T-helper 2 cell treated with Interferon-gamma antibody and Interleukin-4, amounts not matched to agents 100 ng/mL and 5 ng/mL, for 36 hours (primary cell): Measurements from ENCODE around the gene MMEL1. TPM values are rescaled to one million over a fixed set of nuclear protein-coding genes. Genes with fewer than 3 reads are reported as not detected.
"Not testable (repeated sequence)": the region's sequence is repeated elsewhere in the genome, so short reads cannot be mapped to it uniquely, and the experiment has no call there.

Source experiments
- intact Hi-C: fragments of 100-400 bp; cut with micrococcal nuclease; formaldehyde crosslinking; loops from one replicate; pipeline ENCODE4 v1.15.1; 2023
- total RNA-seq: library from RNA; stranded (reverse); gene quantifications from 2 replicates; pipeline ENCODE4 v1.2.3, GENCODE V29; 2022

MMEL1 gene, protein sequence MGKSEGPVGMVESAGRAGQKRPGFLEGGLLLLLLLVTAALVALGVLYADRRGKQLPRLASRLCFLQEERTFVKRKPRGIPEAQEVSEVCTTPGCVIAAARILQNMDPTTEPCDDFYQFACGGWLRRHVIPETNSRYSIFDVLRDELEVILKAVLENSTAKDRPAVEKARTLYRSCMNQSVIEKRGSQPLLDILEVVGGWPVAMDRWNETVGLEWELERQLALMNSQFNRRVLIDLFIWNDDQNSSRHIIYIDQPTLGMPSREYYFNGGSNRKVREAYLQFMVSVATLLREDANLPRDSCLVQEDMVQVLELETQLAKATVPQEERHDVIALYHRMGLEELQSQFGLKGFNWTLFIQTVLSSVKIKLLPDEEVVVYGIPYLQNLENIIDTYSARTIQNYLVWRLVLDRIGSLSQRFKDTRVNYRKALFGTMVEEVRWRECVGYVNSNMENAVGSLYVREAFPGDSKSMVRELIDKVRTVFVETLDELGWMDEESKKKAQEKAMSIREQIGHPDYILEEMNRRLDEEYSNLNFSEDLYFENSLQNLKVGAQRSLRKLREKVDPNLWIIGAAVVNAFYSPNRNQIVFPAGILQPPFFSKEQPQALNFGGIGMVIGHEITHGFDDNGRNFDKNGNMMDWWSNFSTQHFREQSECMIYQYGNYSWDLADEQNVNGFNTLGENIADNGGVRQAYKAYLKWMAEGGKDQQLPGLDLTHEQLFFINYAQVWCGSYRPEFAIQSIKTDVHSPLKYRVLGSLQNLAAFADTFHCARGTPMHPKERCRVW
- total RNA-seq = 0.95 and 1.2 TPM in 2 replicates

DNA sequence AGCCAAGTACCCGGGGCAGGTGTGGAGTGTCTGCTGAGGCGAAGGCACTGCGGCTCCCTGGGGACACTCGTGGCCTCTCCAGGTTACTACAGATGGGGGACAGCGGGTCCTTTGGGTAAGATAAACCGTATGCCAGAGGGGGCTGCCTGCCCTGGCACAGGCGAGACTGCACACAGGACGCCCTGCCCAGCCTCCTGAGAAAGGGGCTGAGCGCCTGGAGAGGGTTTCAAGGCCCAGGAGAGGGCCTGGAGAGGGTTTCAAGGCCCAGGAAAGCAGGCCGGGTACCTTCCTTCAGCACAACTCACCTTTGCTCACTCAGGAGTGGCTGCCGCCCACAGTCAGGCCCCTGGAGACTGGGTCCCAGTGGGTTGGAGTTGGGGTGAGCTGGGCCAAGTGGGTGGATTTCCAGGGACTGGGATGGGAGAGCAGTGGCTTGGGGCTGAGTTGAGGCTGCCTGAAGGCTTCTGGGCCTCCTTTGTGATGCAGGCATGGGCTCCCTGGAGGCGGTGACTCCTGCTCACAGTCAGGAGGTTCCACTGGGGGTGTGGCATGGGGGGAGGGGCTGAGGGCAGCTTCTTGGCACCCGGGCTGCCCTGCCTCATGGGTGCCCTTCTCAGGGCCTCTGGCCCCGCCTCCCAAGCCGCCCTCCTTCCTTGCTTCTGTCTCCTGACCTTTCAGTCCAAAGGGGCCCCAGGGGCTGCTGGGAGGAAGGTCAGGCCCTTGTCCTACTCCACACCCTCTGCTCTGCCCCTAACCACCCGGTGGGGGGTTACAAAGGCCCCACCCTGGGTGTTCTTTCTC is at the start of gene MMEL1:
Gene MMEL1 (minus strand): TSS at position 456 of the 801 bp plus-strand sequence. CDS start 3,532 bp downstream, outside the sequence.
- intact Hi-C loops = no loop called here

DNA sequence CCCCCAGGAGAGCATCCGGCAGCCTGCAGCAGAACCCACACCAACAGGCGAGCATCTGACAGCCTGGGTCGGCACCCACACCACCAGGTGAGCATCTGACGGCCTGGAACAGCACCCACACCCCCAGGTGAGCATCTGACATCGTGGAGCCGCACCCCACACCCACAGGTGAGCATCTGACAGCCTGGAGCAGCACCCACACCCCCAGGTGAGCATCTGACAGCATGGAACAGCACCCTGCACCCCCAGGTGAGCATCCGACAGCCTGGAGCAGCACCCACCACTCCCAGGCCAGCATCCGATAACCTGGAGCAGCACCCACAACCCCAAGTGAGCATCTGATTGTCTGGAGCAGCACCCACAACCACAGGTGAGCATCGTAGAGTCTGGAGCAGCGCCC is 43.9 kb upstream of the MMEL1 start:
- intact Hi-C loops = not testable (repeated sequence)

DNA sequence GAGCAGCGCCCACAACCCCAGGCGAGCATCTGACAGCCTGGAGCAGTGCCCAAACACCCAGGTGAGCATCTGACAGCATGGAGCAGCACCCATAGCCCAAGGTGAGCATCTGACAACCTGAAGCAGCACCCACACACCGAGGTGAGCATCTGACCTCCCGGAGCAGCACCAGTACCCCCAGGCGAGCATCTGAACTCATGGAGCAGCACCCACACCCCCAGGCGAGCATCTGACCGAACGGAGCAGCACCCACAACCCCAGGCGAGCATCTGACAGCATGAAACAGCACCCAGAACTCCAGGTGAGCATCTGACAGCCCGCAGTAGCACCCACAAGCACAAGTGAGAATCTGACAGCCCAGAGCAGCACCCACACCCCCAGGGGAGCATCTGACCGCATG is 38.8 kb upstream of the MMEL1 start:
- intact Hi-C loops = not testable (repeated sequence)

DNA sequence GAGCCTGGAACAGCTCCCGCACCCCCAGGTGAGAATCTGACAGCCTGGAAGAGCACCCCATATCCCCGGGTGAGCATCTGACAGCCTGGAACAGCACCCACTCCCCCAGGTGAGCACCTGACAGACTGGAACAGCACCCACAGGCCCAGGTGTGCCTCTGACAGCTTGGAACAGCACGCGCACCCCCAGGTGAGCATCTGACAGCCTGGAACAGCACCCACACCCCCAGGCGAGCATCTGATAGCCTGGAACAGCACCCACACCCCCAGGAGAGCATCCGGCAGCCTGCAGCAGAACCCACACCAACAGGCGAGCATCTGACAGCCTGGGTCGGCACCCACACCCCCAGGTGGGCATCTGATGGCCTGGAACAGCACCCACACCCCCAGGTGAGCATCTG is 27.0 kb upstream of the MMEL1 start:
- intact Hi-C loops = not testable (repeated sequence)

DNA sequence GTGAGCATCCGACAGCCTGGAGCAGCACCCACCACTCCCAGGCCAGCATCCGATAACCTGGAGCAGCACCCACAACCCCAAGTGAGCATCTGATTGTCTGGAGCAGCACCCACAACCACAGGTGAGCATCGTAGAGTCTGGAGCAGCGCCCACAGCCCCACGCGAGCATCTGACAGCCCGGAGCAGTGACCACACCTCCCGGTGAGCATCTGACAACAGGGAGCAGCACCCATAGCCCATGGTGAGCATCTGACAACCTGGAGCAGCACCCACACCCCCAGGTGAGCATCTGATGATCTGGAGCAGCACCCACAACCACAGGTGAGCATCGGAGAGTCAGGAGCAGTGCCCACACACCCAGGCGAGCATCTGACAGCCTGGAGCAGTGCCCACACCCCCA is 25.1 kb upstream of the MMEL1 start:
- intact Hi-C loops = not testable (repeated sequence)

DNA sequence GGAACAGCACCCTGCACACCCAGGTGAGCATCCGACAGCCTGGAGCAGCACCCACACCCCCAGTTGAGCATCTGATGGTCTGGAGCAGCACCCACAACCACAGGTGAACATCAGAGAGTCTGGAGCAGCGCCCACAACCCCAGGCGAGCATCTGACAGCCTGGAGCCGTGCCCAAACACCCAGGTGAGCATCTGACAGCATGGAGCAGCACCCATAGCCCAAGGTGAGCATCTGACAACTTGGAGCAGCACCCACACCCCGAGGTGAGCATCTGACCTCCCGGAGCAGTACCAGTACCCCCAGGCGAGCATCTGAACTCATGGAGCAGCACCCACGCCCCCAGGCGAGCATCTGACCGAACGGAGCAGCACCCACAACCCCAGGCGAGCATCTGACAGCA is 24.3 kb upstream of the MMEL1 start:
- intact Hi-C loops = not testable (repeated sequence)

DNA sequence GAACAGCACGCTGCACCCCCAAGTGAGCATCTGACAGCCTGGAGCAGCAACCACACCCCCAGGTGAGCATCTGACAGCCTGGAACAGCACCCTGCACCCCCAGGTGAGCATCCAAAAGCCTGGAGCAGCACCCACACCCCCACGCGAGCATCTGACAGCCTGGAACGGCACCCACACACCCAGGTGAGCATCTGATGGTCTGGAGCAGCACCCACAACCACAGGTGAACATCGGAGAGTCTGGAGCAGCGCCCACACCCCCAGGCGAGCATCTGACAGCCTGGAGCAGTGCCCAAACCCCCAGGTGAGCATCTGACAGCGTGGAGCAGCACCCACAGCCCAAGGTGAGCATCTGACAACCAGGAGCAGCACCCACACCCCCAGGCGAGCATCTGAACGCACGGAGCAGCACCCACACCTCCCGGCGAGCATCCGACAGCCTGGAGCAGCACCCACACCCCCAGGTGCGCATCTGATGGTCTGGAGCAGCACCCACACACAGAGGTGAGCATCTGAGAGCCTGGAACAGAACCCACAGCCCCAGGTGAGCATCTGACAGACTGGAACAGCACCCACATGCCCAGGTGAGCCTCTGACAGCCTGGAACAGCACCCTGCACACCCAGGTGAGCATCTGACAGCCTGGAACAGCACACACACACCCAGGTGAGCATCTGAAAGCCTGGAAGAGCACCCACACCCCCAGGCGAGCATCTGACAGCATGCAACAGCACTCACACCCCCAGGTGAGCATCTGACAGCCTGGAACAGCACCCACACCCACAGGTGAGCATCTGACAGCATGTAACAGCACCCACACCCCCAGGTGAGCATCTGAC is 23.0 kb upstream of the MMEL1 start:
- intact Hi-C loops = not testable (repeated sequence)

DNA sequence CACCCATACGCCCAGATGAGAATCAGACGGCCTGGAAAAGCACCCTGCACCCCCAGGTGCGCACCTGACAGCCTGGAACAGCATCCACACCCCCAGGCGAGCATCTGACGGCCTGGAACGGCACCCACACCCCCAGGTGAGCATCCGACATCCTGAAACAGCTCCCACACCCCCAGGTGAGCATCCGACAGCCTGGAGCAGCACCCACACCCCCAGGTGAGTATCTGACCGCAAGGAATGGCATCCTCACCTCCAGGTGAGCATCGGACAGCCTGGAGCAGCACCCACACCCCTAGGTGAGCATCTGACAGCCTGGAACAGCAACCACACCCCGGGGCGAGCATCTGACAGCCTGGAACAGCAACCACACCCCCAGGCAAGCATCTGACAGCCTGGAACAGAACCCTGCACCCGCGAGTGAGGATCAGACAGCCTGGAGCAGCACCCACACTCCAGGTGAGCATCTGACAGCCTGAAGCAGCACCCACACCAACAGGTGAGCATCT is 21.7 kb upstream of the MMEL1 start:
- intact Hi-C loops = not testable (repeated sequence)

DNA sequence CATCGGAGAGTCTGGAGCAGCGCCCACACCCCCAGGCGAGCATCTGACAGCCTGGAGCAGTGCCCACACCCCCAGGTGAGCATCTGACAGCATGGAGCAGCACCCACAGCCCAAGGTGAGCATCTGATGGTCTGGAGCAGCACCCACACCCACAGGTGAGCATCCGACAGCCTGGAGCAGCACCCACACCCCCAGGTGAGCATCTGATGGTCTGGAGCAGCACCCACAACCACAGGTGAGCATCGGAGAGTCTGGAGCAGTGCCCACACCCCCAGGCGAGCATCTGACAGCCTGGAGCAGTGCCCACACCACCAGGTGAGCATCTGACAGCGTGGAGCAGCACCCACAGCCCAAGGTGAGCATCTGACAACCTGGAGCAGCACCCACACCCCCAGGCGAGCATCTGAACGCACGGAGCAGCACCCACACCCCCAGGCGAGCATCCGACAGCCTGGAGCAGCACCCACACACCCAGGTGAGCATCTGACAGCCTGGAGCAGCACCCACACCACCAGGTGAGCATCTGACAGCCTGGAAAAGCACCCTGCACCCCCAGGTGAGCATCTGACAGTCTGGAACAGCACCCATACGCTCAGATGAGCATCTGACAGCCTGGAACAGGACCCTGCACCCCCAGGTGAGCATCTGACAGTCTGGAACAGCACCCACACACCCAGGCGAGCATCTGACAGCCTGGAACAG is 21.1 kb upstream of the MMEL1 start:
- intact Hi-C loops = not testable (repeated sequence)

DNA sequence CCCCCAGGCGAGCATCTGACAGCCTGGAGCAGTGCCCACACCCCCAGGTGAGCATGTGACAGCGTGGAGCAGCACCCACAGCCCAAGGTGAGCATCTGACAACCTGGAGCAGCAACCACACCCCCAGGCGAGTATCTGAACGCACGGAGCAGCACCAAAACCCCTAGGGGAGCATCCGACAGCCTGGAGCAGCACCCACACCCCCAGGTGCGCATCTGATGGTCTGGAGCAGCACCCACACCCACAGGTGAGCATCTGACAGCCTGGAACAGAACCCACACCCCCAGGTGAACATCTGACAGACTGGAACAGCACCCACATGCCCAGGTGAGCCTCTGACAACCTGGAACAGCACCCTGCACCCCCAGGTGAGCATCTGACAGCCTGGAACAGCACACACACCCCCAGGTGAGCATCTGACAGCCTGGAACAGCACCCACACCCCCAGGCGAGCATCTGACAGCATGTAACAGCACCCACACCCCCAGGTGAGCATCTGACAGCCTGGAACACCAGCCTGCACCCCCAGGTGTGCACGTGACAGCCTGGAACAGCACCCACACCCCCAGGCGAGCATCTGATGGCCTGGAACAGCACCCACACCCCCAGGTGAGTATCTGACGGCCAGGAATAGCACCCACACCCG is 20.2 kb upstream of the MMEL1 start:
- intact Hi-C loops = not testable (repeated sequence)

DNA sequence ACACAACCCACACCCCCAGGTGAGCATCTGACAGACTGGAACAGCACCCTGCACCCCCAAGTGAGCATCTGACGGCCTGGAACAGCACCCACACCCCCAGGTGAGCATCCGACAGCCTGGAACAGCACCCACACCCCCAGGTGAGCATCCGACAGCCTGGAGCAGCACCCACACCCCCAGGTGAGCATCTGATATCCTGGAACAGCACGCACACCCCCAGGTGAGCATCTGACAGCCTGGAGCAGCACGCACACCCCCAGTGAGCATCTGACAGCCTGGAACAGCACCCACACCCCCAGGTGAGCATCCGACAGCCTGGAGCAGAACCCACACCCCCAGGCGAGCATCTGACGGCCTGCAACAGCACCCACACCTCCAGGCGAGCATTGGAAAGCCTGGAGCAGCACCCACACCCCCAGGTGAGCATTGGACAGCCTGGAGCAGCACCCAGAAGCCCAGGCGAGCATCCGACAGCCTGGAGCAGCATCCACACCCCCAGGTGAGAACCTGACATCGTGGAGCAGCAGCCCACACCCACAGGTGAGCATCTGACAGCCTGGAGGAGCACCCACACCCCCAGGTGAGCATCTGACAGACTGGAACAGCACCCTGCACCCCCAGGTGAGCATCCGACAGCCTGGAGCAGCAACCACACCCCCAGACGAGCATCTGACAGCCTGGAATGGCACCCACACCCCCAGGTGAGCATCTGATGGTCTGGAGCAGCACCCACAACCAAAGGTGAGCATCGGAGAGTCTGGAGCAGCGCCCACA is 19.5 kb upstream of the MMEL1 start:
- intact Hi-C loops = not testable (repeated sequence)

DNA sequence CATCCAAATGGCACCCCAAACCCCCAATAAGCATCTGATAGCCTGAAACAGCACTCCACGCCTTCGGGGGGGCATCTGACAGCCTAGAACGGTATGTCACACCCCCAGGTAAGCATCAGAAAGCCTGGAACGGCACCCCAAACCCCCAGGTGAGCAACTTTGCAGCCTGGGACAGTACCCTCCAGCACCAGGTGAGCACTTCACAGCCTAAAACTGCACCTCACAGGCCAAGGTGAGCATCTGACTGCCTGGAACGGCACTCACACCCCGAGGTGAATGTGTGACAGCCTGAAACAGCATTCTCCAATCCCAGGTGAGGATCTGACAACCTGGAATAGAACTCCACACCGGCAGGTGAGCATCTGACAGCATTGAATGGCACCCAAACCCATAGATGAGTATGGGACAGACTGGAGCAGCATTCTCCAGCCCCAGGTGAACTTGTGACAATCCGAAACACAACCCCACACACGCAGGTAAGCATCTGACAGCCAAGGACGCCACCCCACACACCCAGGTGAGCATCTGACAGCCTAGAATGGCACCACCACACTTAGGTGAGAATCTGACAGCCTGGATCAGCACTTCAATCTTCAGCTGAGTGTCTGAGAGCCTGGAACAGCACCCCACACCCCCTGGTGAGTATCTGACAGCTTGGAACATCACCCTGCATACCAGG is 18.3 kb upstream of the MMEL1 start:
- intact Hi-C loops = no loop called here

DNA sequence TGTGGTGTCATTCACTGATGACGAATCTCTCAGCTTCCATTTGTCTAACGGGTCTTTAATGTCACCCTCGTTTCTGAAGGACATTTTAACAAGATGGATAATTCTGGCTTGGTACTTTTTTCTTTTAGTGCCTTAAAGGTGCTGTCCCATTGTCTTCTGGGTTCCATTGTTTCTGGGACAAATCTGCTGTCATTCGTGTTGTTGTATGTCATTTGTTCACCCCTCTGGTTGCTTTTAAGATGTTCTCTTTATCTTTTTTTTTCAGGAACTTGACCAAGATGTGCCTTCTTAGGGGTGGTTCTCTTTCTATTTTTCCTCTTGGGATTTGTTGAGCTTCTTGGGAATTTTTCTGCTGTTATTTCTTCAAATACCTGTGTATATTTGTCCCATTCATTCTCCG is 14.0 kb upstream of the MMEL1 start:
- intact Hi-C loops = no loop called here

DNA sequence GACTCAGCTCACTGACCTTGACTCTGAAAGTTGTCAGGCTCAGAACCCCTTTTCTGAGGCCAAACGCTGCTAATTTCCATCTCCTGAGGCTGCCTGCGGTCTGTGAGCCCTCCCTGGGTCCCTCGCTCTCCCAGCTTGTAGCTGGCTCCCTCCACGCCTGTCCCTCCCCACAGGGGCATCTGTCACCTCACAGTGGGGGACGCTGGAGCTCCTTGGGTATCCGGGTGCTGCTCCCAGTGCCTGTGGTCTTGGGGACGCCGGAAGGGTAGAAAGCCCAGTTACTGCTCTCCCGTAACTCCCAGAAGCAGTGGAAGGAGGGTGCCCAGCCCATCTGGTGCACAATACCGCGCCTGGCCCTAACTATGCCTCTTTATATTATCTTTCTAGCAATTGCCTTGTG is 13.0 kb upstream of the MMEL1 start:
- intact Hi-C loops = no loop called here

DNA sequence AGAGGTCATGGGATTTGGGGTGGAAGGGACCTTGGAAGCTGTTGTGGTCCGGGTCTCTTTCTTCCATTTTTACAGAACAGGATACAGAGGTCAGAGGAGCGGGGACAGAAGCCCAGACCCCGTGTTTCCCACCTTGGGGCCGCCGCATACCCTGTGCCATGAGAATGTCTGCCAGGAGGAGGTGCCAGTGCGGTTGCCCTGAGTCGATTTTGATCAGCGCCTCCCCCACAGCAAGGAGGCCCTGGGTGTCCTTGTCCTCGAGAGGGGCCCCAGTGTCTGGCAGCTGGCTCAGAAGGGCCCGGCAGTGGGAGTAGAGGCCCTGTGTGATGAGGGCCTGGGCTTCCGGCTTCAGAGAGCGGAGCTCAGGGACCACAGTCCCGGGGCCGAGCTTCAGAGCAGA is 12.3 kb upstream of the MMEL1 start:
- intact Hi-C loops = no loop called here

DNA sequence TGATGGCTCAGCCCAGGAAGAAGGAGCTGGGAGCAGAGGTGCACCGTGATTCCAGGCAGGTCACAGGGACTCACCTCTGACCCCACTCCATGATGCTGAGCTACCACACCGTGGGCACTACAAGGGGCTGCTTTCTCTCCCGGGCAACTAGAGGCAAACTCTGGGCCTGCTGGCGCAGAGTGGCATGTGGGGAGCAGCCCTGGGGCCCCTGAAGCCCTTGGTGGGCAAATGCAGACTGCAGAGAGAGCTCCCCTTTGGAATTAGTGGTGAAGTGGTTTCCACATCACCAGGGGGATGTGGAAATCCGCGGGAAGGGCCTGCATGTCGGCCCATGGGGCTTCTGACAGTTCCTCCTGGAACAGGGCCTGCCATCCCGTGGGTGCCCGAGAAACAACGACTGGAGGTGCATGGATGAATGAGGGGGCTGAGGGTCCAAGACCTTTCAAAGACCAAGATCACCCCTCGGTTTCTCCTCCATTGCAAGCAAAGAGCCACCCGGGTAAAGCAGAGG is 11.8 kb upstream of the MMEL1 start:
- intact Hi-C loops = no loop called here

DNA sequence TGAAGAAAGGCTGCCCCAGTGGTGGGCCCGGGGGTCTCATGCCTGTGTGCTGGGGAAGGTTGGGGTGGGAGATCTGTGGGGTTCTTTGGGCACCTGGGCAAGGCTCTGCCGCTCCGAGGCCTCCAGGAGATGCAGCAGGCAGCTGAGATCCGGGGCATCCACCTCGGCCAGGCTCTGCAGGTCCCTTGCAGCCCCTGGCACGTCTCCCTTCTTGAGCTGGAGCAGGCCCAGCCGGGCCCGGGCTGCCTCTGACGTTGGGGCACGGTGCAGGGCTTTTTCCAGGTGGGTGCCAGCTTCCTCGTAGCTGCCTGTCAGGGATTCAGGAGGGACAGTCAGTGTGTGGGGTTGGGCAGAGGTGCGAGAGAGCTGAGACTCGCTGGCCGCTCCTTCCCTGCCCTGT is 11.4 kb upstream of the MMEL1 start:
- intact Hi-C loops = no loop called here
